Measurements from ENCODE around the gene MYO1D. TPM values are rescaled to one million over a fixed set of nuclear protein-coding genes. Genes with fewer than 3 reads are reported as not detected.

Gene MYO1D
- total RNA-seq, 1 experiment from 2014 or later: 2.3 TPM

DNA sequence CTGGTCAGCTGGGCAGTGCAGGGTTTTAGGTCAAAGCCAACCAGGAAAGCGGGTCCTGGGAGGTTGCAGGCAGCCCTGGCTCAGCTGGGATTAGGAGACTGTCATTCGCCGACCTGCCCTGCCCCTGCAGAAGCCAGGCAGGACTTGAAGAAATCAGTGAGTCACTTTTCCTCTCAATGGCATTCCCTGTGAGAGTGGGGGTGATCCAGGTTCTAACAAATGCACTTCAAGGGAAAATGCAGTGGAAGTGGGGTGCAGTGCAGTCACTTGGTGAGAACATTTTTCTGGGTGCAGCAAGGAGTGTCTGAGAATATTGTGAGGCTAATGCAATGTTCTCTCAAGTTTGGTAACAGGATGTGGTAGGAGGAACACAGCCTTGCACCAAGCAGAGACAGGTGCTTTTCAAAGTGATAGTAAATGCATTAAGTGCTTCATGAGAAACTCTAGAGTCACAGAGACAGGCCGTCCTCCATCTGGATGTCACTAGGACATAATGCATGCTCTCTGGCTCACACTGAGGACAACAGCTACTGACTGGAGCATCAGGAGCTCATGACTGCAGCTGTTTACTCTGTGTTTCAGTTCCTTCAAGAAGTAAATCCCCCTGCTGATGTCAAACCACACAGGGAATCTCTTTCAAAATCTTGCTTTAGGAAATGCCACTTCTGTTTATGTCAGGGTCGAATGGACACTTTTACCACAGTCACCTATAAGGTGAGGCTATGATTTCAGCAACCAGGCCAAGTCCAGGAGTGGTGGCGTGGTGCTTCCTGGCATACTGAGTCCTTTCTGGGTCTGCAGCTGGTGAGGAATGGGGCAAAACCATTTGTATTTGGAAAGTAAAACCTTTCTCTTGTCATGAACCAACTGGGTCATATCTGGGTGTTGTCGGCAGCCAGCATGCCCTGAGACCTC is 373.4 kb downstream of the MYO1D start:
- Histone ChIP-seq H3K9me3 (replicated peaks) (no peaks in the 10 kb centered on the region), H3K27ac (peak overlapping the region; percentile 21), H3K4me3 (no peak overlapping the region), H3K4me1 (peaks cover 28% of the 10 kb centered on the region), H3K27me3 (no peaks in the 10 kb centered on the region), H3K36me3 (no peaks in the 10 kb centered on the region)
- no peak for DNase-seq

- DNase-seq: no peak
- Histone ChIP-seq H3K27ac (no peak overlapping the region; the same call in 1 of the 2 replicates), H3K36me3 (no peaks in the 10 kb centered on the region), H3K27me3 (peaks cover 2% of the 10 kb centered on the region; the same call in 1 of the 2 replicates), H3K4me3 (no peak overlapping the region), H3K9me3 (replicated peaks) (no peaks in the 10 kb centered on the region), H3K4me1 (peaks cover 31% of the 10 kb centered on the region)
These were observed 374.2 kb downstream of the MYO1D start for GRCh38 chr17:32502710-32503109.

- Histone ChIP-seq H3K27ac (no peak overlapping the region), H3K4me3 (no peak overlapping the region), H3K9me3 (replicated peaks) (no peaks in the 10 kb centered on the region), H3K4me1 (peaks cover 31% of the 10 kb centered on the region), H3K36me3 (no peaks in the 10 kb centered on the region), H3K27me3 (peaks cover 4% of the 10 kb centered on the region; the same call in 1 of the 2 replicates)
- DNase-seq: no peak
These were observed 374.9 kb downstream of the MYO1D start for GRCh38 chr17:32502013-32502412.

DNA sequence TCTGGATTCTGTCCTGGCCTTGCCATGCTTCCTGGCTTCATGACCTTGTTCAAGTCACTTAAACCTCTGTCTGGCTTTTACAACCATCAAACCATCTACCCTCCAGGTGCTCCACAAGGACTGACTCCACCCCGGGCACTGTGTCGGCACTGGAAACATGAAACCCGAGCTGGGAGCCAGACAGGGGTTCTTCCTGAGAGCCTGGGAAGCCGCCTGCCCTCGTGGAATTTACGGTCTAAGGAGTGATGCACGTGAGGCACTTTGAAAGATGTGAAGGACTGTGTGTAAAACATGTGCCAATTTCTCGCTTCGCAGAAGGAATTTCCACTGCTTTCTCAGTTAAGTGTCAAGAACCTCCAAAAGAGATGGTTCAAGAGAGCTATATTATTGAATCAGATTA is 378.5 kb downstream of the MYO1D start:
- H3K36me3 ChIP-seq: no peaks in the 10 kb centered on the region
- peaks cover 8% of the 10 kb centered on the region; the same call in 1 of the 2 replicates for H3K27me3 ChIP-seq
- DNase-seq: peak in 1 of 2 experiments; percentile 38
- H3K27ac ChIP-seq: no peak overlapping the region
- no peak overlapping the region for H3K4me3 ChIP-seq
- peaks cover 16% of the 10 kb centered on the region for H3K4me1 ChIP-seq
- no peaks in the 10 kb centered on the region for H3K9me3 ChIP-seq (replicated peaks)

DNA sequence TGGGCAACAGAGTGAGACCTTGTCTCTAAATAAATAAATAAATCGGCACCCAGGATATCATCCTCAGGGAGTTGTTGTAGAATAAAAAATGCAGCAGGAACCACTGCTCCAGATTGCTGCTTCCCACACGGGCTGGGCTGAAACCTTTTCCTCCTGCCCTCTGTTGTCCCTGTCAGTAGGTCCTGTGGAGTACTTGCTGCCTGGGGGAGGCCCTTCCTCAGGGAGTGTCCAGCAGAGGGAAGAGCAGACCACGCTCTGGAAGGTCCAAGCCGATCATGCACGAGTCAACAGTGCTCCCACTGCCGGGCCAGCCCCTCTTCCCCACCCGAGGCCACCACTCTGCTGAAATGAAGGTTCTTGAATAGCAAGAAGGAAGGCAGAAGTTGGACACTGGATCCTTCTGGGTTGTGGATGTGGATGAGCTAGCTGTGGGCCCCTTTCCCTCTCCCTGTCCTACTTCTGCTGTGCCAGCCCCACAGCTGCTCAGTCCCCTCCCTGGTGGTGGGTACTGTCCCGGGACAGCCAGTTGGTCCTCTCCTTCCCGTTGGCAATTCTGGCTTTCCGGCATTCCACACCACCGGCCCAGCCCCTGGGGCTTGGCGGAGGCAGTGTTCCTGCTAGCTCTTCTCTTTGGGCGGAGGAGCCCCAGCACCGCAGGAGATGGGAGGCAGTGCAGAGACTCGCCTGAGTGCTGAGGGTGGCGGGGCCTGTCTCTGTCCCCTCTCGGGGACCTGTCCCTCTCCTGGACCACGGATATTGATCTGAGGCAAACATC is 379.3 kb downstream of the MYO1D start:
- peaks cover 8% of the 10 kb centered on the region for H3K4me1 ChIP-seq
- H3K4me3 ChIP-seq: no peak overlapping the region
- H3K9me3 ChIP-seq (replicated peaks): no peaks in the 10 kb centered on the region
- H3K36me3 ChIP-seq: no peaks in the 10 kb centered on the region
- DNase-seq: no peak
- peaks cover 8% of the 10 kb centered on the region; the same call in 1 of the 2 replicates for H3K27me3 ChIP-seq
- no peak overlapping the region for H3K27ac ChIP-seq

- H3K4me1 ChIP-seq: peaks cover 6% of the 10 kb centered on the region; the same call in 1 of the 2 replicates
- no peak overlapping the region for H3K27ac ChIP-seq
- DNase-seq: no peak
- no peaks in the 10 kb centered on the region for H3K36me3 ChIP-seq
- no peak overlapping the region for H3K4me3 ChIP-seq
- H3K9me3 ChIP-seq (replicated peaks): no peaks in the 10 kb centered on the region
- H3K27me3 ChIP-seq: peaks cover 8% of the 10 kb centered on the region; the same call in 1 of the 2 replicates
These were observed 380.4 kb downstream of the MYO1D start for GRCh38 chr17:32496395-32497073.

DNA sequence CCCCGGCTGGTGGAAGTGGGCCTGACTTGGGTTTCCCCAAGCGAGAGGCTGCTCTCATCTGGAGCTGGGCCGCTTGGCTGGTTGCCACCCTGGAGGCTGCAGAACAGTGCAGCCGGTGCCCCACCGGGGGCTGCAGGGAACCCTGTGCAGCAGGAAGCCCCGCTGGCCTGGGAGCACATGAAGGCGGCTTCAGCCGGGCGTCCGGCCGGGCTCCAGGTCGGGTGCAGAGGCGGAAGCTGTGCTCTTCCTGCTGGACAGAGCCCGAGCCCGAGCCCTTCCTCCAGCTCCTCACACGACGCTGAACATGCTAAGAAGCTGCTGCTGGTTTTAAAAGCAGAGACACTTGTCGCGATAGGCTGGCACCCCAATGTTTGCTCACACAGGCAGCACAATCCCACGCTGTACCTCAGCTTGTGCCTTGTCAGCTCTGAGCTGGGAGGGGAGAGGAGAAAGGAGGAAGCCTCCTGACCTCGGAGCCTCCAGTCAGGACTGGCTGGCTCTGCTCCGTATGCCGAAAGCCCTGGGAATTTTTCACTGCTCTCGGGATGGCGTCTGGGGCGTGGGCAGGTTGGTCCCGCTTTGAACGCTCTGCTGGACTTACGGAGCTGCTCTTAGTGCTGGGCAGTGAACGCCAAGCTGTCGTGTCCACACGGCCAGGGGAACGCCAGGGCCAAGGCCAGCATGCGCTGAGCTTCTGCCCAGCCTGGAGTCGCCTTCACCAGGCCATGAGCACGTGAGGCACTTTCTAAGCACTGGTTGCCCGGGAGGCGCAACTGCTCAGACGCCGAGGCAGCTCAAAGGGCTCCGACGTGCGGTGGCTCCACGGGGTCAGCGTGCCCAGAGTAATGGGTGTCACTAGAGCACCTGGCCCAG is 381.3 kb downstream of the MYO1D start:
- peak; percentile 48 to 54 for DNase-seq
- Histone ChIP-seq H3K4me1 (peaks cover 6% of the 10 kb centered on the region; the same call in 1 of the 2 replicates), H3K27ac (no peak overlapping the region), H3K27me3 (peaks cover 8% of the 10 kb centered on the region; the same call in 1 of the 2 replicates), H3K36me3 (no peaks in the 10 kb centered on the region), H3K9me3 (replicated peaks) (no peaks in the 10 kb centered on the region), H3K4me3 (no peak overlapping the region)

DNA sequence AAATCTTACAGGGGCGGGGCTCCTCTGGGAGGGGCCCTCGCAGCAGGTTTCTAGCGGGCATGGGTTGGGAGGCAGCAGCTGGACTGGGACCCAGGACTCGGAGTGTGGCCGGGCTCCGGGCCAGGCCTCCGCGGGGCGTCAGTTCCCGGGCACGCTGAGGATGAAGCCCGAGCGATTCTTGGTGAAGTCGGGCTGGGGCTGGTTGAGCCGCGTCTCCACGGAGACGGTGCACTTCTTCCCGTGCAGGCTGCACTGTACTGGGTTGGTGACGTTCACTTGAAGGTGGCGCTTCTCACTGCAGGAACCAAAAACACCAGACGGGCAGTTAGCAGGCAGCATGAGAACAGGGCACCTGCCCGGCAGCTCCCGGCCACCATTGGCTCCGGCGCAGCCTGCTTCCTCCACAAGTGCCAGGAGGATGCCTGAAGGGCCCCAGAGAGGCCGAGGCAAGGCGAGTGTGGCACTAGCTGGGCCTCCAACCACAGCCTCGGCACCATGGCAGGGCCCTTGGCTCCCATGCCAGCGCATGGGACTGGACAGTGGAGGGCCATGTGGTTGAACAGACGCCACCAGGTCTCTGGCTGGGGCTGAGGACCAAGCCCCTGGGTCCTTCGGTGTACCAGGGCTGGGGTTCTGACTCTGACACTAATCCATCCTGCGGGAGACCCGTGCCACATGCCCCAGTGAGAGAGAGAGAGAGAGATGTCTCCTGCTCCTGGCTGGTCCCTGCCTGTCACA is 382.1 kb downstream of the MYO1D start:
- Histone ChIP-seq H3K27me3 (peaks cover 8% of the 10 kb centered on the region; the same call in 1 of the 2 replicates), H3K27ac (no peak overlapping the region), H3K36me3 (no peaks in the 10 kb centered on the region), H3K4me1 (peaks cover 6% of the 10 kb centered on the region; the same call in 1 of the 2 replicates), H3K9me3 (replicated peaks) (no peaks in the 10 kb centered on the region), H3K4me3 (no peak overlapping the region)
- no peak for DNase-seq

DNA sequence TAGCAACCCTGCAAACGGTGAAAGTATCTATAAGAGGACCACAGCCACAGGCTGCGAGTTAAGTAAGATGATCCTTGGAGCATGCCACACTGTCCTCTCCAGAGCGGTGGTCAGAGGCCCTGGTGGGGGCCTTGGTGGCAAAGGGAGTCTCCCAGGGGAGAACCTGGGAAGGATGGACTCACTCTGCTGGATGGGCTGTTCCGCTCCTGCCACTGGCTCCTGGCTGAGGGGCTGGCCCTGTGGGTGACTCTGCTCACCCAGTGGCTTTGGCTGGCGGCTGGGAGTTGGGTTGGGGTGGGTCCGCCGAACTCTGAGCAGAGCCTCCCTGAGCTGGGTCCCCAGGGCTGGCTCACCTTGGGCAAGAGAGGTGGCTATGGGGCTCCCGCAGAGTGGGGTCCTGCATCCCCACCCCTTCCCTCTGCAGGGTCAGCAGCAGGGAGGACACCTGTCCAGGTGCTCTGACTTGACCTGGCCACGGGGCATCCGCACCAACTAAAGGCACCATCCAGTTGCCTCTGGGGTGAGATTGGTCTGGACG is 382.9 kb downstream of the MYO1D start:
- H3K9me3 ChIP-seq (replicated peaks): no peaks in the 10 kb centered on the region
- H3K36me3 ChIP-seq: no peaks in the 10 kb centered on the region
- no peak overlapping the region for H3K27ac ChIP-seq
- peaks cover 8% of the 10 kb centered on the region; the same call in 1 of the 2 replicates for H3K27me3 ChIP-seq
- no peak overlapping the region for H3K4me3 ChIP-seq
- H3K4me1 ChIP-seq: peaks cover 6% of the 10 kb centered on the region; the same call in 1 of the 2 replicates
- no peak for DNase-seq

DNA sequence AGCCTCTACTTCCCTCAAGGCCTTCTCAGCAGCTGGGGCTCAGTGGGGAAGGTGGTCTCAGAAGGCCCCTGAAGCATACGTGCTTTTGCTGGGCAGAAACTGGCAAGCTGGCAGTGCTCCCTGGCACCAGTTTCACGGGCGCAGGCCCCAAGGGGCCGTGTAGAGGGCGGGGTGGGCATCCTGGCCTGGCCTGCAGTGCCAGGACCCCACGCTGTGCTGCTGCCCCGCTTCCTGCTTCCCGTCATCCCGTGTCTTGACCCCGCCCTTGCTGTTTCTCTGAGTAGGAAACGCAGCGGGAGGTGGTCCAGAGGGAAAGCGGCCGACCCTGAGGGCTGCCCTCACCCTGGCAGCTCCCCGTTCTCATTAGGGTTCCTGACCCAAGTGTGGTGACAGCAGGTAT is 383.4 kb downstream of the MYO1D start:
- DNase-seq: no peak
- Histone ChIP-seq H3K9me3 (replicated peaks) (no peaks in the 10 kb centered on the region), H3K4me3 (no peak overlapping the region), H3K36me3 (no peaks in the 10 kb centered on the region), H3K27me3 (peaks cover 8% of the 10 kb centered on the region; the same call in 1 of the 2 replicates), H3K27ac (no peak overlapping the region), H3K4me1 (peaks cover 6% of the 10 kb centered on the region; the same call in 1 of the 2 replicates)

DNA sequence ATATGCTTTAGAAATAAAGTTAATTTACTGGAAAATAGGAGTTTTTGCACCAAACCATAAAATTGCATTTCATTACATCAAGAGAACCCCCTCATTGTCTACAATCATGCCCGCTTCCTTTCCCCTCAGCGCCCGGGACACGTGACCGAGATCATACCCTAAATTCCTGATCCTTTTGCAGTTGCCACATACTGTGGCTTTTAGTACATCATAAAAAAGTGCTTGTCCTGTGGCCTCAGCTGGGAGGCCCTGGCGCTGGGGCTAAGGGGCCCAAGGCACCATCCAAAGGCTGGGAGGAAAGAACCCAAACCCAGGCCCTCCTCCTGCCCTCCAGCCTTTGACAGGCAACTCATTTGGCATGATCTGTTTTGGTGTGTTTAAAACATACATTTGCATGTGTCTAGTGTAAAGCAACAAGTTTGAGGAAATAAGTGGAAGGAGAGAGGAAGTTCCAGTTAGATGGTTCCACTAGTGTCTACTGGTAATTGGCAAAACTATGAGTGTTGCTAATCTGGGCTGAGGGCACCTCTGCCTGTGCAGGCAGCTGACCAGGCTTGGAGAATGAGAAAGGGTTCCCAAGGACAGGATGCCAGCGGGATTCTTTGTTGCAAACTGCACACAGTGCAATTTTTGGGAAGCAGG is 384.2 kb downstream of the MYO1D start:
- DNase-seq: no peak
- H3K36me3 ChIP-seq: no peaks in the 10 kb centered on the region
- H3K9me3 ChIP-seq (replicated peaks): no peaks in the 10 kb centered on the region
- H3K27ac ChIP-seq: no peak overlapping the region
- H3K4me1 ChIP-seq: peaks cover 3% of the 10 kb centered on the region; the same call in 1 of the 2 replicates
- no peak overlapping the region for H3K4me3 ChIP-seq
- H3K27me3 ChIP-seq: peaks cover 7% of the 10 kb centered on the region; the same call in 1 of the 2 replicates

- Histone ChIP-seq H3K4me1 (peaks cover 3% of the 10 kb centered on the region; the same call in 1 of the 2 replicates), H3K27me3 (0 out of 2 replicates have a peak, but pooled peaks cover 4% of the 10 kb centered on the region), H3K27ac (no peak overlapping the region), H3K4me3 (no peak overlapping the region), H3K36me3 (no peaks in the 10 kb centered on the region), H3K9me3 (replicated peaks) (no peaks in the 10 kb centered on the region)
- DNase-seq: no peak
These were observed 384.7 kb downstream of the MYO1D start for GRCh38 chr17:32492264-32492589.

All from SJCRH30 (cell line).